Lower lobe of right lung (tissue), 2 donors: Measurements from ENCODE around the gene GFOD2. TPM values are rescaled to one million over a fixed set of nuclear protein-coding genes. Genes with fewer than 3 reads are reported as not detected.
A peak's percentile ranks its signal among the peaks of the same experiment; 100 is the strongest.

Source experiments
- ATAC-seq, 2 donors: fragments of 200-7000 bp; cut with Tn5 transposase; one replicate each; pipeline ENCODE4 v1.9.1; 2020 to 2022; ENCODE audit warnings: mild to moderate bottlenecking in 2 of 2, moderate library complexity in 2 of 2
- DNase-seq: peaks from one replicate; pipeline ENCODE4 v3.0.0-alpha.2; 2020
- H3K27ac ChIP-seq: fragments of 200-600 bp; one replicate; pipeline ENCODE4 v1.8.0; 2022
- H3K27me3 ChIP-seq: fragments of 200-600 bp; one replicate; pipeline ENCODE4 v1.8.0; 2022; ENCODE audit warnings: low read depth
- H3K36me3 ChIP-seq: fragments of 200-600 bp; one replicate; pipeline ENCODE4 v1.8.0; 2022; ENCODE audit warnings: mild to moderate bottlenecking
- H3K4me1 ChIP-seq: fragments of 200-600 bp; one replicate; pipeline ENCODE4 v1.8.0; 2022
- H3K4me3 ChIP-seq: fragments of 200-600 bp; one replicate; pipeline ENCODE4 v1.8.0; 2022; ENCODE audit warnings: mild to moderate bottlenecking
- H3K9me3 ChIP-seq: fragments of 200-600 bp; one replicate; pipeline ENCODE4 v1.8.0; 2022
- CTCF ChIP-seq: fragments of 200-600 bp; IDR thresholded peaks from one replicate; pipeline ENCODE4 v1.8.0; 2022; ENCODE audit warnings: antibody characterized with exemption, mild to moderate bottlenecking
- intact Hi-C: fragments of 100-400 bp; cut with DNase I; formaldehyde crosslinking; loops from one replicate; pipeline ENCODE4 v1.11.0; 2022
- total RNA-seq: library from RNA; stranded (reverse); fragmentation: NEBNext Ultra II Directional; extraction: Animal tissue kit (Norgen Biotek cat#: 25700); gene quantifications from one replicate; pipeline ENCODE4 v1.2.1, GENCODE V29; 2021
- donor health status: DM: no; HTN: yes; CAD: no; lungs with severe emphysema.

GFOD2 gene
- total RNA-seq, 1 donor from 2014 or later: 18.9 TPM

GRCh38 chr16:67713647-67714273 is 5.4 kb downstream of the GFOD2 start:
- Histone ChIP-seq H3K36me3 (no peaks in the 10 kb centered on the region), H3K27ac (no peak overlapping the region), H3K9me3 (no peaks in the 10 kb centered on the region), H3K4me3 (no peak overlapping the region), H3K27me3 (no peaks in the 10 kb centered on the region), H3K4me1 (peaks cover 12% of the 10 kb centered on the region)
- no peak for ATAC-seq
- intact Hi-C loops: no loop called here
- DNase-seq: no peak
- no peak for TF ChIP-seq CTCF

GRCh38 chr16:67710607-67711006 is 8.5 kb downstream of the GFOD2 start:
- Histone ChIP-seq H3K4me3 (no peak overlapping the region), H3K9me3 (no peaks in the 10 kb centered on the region), H3K36me3 (no peaks in the 10 kb centered on the region), H3K27me3 (no peaks in the 10 kb centered on the region), H3K4me1 (no peaks in the 10 kb centered on the region), H3K27ac (no peak overlapping the region)
- no peak for TF ChIP-seq CTCF
- ATAC-seq (no peak), DNase-seq (no peak)
- intact Hi-C loops: no loop called here

- Histone ChIP-seq H3K4me1 (no peaks in the 10 kb centered on the region), H3K27me3 (no peaks in the 10 kb centered on the region), H3K36me3 (no peaks in the 10 kb centered on the region), H3K9me3 (no peaks in the 10 kb centered on the region), H3K4me3 (no peak overlapping the region), H3K27ac (no peak overlapping the region)
- intact Hi-C loops: no loop called here
- DNase-seq (no peak), ATAC-seq (no peak)
- TF ChIP-seq CTCF: no peak
Measured at GRCh38 chr16:67709050-67709449, 10.1 kb downstream of the GFOD2 start.

GRCh38 chr16:67708368-67708771 is 10.7 kb downstream of the GFOD2 start:
- Histone ChIP-seq H3K27me3 (no peaks in the 10 kb centered on the region), H3K36me3 (no peaks in the 10 kb centered on the region), H3K4me3 (no peak overlapping the region), H3K4me1 (no peaks in the 10 kb centered on the region), H3K9me3 (no peaks in the 10 kb centered on the region), H3K27ac (no peak overlapping the region)
- intact Hi-C loops: no loop called here
- DNase-seq: no peak
- ATAC-seq: peak; percentile 37 to 55
- no peak for TF ChIP-seq CTCF

GRCh38 chr16:67707790-67708189 is 11.3 kb downstream of the GFOD2 start:
- H3K4me3 ChIP-seq: no peak overlapping the region
- intact Hi-C loops: no loop called here
- DNase-seq: no peak
- no peak for ATAC-seq
- H3K27me3 ChIP-seq: no peaks in the 10 kb centered on the region
- no peak overlapping the region for H3K27ac ChIP-seq
- H3K36me3 ChIP-seq: no peaks in the 10 kb centered on the region
- no peaks in the 10 kb centered on the region for H3K9me3 ChIP-seq
- no peaks in the 10 kb centered on the region for H3K4me1 ChIP-seq
- no peak for TF ChIP-seq CTCF
